ENCODE data around the gene AGK.

DNA sequence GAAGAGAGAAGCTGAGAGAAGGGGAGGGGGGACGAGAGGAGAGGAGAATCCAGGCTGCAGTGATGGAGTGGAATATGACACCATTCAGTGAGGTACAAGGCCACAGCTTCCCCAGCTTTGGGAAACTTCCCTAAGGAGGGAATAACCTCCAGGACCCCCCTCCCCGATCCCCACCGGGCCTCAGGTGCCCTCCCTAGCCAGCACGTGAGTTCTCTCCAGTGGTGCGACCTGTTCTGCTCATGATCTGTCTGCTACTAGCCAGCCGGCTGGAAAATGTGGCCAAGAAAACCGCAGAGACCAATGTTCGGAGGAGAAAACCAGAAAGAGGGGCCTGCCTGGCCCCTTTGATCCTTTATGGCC, 39.9 kb upstream of the AGK start:
- TF ChIP-seq CTCF (conservative IDR thresholded peaks at IDR 0.05) = no peak
- TF ChIP-seq EZH2 (IDR thresholded peaks at IDR 0.05; ENCODE audit: low read depth) = no peak

Data from PC-9 (cell line).